HL-60/S4 (cell line): ENCODE data around the gene PLA2G10.
"Not testable (repeated sequence)": the region's sequence is repeated elsewhere in the genome, so short reads cannot be mapped to it uniquely, and the experiment has no call there.

Experiments
- in situ Hi-C: fragments of 300-500 bp; cut with MboI; formaldehyde crosslinking; loops from 2 replicates; pipeline ENCODE4 v1.14.3; 2022; ENCODE audit warnings: low sequenced_read_pairs

The PLA2G10 gene

DNA sequence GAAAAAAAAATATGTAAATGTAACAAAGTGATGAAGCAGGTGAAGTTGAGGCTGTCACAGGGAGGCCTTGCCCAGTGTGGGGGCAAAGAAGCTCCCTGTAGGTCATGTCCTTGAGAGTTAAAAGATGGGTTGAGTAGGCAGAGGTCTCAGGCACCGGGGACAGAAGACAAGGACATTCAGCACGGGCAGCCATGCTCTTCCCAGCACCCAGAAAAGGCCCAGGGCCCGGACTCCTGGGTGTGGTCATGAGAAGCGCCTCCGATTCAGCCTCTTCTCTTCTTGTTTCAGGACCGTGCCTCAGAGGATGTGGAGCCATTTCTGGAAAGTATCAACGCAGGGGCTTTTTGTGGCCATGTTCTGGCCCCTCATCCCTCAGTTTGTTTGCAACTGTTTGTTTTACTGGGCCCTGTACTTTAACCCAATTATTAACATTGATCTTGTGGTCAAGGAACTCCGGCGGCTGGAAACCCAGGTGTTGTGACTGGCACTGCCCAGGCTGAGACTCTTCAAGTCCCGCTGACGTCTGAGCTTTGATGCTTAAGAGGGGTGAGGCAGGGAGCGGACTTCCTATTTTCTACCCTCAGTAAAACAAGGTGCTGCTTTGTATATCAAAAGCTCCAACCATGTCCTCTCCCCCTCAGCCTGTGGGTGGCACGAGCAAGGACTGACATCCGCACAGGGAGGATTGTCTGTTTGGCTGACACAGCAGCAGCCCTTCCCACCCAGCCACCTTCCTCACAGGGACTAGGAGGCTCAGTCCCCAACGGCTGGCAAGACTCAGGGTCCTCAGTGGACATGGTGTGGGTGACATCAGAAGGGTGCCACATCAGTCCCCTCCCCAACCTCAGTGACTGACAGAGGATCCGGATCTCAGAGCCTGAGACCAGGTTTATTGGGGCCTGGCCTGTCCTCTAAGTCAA, 26.5 kb downstream of the PLA2G10 start:
- in situ Hi-C loops: no loop called here

DNA sequence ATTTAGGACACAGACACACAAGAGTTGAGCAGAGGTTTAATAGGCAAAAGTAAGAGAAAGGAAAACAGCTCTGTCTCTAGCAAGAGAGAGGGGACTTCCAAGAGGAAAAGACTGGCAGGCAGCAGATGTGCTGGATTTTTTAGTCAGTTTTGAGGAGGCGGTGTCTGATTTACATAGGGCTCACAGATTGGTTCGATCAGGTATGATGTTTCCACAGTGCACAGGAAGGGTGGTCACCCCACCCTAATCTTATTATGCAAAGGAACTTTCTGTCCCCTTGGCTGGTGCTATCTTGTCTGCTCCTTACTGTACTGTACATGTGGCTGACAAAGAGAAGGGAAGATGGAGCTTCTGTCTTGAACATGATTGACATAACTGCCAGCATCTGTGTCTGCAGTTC, 36.0 kb downstream of the PLA2G10 start:
- in situ Hi-C loops: no loop called here

DNA sequence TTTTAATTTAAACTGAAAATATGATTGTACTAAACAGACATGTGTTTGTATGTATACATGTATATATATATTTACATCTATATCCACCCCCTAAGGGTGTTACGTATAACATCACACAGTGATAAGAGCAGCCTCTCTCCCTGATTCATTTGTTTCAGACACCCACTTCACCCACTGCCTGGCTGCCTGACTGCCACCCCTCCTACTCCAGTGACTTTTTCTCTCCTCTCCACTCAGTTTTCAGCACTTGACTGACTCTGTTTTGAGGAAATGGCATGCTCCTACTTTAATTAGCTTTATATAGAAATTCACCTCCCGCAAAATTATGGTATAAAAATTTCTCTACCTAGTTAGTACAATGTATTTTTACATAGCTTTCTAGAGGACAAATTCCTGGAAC, 41.4 kb downstream of the PLA2G10 start:
- in situ Hi-C loops: no loop called here

DNA sequence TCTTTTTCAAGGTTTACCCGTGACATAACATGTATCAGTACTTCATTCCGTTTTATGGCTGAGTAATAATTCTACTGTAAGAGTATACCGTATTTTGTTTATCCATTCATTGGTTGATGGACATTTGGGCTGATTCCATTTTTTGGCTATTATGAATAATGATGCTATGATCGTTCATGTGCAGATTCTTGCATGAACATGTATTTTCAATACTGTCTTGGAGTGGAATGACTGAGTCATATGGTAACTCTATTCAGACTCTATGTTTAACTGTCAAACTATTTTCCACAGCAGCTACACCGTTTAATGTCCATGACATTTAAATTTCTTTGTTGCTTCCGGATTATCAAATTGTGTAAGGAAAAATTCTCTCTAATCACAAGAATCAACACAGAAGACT, 43.5 kb downstream of the PLA2G10 start:
- in situ Hi-C loops: no loop called here

DNA sequence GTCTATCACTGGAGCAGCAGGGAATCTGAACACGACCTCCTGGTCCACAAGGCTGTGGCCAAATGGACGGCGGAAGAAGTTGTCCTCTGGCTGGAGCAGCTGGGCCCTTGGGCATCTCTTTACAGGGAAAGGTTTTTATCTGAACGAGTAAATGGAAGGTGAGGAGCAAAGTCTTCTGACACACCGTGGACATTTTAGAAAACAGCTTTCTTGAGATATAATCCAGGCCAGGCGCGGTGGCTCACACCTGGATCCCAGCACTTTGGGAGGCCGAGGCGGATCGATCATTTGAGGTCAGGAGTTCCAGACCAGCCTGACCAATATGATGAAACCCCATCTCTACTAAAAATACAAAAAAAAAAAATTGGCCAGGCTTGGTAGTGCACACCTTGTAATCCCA, 44.3 kb downstream of the PLA2G10 start:
- in situ Hi-C loops: no loop called here

DNA sequence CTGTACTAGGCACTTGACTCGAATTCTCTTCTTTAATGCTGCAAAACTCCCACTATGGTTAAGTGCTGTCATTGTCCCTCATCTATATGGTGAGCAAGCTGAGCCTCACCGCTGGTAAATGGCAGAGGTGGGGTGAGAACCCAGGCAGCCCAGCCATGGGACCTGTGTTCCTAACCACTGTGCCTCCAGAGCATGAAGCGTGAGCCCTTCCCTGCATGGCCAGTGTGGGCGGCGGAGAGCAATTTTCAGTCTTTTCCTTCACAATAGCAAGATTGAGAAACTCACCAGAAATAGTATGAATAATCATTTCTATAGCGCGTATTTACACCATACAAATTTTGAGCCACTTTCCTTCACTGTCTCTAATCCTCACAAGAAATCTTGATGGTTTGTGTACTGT, 52.2 kb downstream of the PLA2G10 start:
- in situ Hi-C loops: no loop called here

DNA sequence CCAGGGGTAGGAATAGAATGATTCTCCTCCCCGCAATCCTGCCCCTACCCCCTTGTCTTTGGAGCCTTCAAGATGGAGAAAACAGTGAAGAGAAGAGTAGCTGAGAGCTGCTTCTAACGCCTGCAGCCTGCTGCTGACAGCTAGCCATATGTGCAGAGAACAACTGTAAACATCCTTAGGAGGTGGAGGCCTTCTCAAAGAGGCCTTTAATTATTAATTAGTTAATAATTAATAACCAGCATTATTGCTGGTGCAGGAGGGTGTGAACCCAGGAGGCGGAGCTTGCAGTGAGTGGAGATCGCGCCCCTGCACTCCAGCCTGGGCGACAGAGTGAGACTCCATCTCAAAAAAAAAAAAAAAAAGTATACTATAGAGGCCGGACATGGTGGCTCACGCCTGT, 52.9 kb downstream of the PLA2G10 start:
- in situ Hi-C loops: no loop called here

DNA sequence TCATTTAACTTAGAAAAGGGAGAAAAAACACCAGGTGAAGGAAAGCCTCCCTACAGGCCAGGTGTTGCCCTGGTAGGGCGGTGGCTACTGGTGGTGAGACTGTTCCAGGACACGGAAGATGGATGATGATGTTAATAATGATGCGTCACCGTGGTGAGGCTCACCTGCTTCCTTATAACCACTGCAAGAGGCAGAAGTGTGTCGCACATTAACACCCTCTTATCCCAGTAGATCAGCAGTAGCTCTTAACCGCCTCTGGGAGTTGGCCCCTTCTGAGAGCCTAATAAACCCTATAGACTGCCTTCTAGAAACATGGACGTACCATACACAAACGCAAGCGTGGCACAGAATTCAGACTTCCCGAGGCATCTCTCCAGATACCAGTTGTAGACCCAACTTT, 53.6 kb downstream of the PLA2G10 start:
- in situ Hi-C loops: no loop called here

DNA sequence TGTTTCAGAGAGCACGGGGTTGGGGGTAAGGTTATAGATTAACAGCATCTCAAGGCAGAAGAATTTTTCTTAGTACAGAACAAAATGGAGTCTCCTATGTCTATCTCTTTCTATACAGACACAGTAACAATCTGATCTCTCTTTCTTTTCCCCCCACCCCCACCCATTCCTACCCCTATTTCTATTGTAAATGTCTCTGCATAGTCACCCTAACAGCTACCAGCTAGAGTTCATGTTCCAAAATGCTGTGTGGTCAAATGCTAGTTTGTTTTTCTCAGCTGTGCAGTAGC, 57.2 kb downstream of the PLA2G10 start:
- in situ Hi-C loops: not testable (repeated sequence)

DNA sequence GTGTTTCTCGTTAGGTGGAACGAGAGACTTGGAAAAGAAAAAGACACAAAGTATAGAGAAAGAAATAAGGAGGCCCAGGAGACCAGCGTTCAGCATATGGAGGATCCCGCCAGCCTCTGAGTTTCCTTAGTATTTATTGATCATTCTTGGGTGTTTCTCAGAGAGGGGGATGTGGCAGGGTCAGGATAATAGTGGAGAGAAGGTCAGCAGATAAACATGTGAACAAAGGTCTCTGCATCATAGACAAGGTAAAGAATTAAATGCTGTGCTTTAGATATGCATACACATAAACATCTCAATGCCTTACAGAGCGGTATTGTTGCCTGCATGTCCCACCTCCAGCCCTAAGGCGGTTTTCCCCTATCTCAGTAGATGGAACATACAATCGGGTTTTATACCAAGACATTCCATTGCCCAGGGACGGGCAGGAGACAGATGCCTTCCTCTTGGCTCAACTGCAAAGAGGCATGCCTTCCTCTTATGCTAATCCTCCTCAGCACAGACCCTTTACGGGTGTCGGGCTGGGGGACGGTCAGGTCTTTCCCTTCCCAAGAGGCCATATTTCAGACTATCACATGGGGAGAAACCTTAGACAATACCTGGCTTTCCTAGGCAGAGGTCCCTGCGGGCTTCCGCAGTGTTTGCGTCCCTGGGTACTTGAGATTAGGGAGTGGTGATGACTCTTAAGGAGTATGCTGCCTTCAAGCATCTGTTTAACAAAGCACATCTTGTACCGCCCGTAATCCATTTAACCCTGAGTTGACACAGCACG, 57.7 kb downstream of the PLA2G10 start:
- in situ Hi-C loops: not testable (repeated sequence)

DNA sequence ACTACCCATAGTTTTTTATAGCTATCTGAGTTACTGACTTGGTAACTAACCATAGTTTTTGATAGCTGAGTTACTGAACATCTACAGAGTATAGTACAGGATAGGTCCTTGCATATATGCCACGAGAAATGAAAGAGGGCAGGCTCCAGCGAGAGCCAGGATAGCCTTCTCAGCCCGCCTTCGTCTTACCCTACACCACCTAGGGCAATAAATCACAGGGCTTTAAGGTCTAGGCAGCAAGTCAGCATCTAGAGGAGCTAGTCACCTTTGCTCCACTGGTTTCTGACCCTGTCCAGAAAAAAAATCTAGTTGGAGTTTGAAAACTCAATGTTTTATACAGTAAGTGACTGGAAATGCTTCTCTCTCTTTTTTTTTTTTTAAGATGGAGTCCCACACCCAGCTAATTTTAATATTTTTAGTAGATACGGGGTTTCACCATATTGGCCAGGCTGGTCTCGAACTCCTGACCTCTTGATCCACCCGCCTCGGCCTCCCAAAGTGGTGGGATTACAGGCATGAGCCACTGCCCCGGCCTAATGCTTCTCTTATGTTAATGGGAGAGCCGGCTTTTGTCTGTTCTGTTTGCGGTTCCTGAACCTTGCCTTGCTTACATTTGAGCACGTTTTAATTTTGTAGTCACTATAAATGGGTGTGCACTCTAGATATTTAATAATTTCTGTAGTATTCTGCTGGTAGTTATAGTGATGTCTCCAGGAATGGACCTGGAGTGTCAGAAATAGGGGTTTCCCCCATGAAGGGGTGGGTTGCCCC, 58.5 kb downstream of the PLA2G10 start:
- in situ Hi-C loops: no loop called here

DNA sequence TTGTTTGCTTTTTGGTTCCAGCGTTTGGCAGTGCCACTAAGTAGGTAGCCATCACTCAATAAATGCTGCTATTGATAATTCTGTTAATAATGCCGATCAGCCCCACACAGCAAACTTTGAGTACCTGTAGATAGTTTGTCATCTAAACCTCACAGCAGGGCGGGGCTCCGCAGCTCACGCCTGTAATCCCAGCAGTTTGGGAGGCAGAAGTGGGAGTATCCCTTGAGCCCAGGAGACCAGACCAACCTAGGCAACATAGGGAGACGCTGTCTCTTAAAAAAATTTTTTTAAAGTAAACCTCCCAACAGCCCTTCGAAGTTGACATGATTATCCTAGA, 59.8 kb downstream of the PLA2G10 start:
- in situ Hi-C loops: no loop called here

DNA sequence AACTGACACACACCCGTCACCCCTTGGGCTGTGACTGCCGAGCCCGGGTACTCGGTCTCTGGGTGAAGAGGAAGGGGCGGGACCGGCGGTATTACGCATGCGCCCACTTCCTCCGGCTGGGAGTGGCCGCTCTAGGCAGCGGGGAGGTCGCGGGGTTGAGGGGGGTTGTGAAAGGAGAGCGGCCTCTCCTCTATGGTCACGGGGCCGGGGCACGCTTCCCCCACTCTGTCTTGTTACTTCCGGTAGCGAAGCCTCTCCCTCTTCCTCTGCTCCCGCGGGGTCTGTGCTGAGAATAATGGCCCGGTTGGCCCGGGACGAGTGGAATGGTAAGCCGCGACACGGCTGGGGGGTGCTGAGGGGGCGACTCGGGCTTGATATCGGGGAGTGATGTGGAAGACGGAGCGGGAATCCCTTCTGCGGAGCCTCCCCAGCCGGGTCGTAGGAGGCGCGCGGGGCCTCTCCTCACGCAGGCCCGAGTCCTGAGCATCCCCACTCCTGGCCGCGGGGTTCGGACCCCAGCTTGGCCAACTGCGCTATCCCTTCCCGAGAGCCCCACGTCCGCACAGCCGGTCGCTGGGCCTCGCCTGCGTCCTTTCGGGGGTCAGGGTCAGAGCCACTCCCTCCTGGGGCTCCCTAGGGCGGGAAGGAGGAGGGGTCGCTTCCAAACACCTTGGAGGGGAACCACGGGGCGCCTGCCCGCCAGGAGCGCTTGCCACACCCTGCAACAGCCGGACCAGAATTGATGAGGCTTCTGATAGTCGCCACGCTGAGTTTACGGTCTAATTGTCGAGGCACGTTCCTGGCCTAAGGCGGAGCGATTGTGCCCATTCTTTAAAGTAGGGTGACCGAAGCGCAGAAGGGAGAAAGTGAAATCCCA, 61.2 kb downstream of the PLA2G10 start, which contains the start of gene BFAR:
TSS of gene BFAR (plus strand) at position 259 of the 877 bp plus-strand sequence. CDS start 11,396 bp downstream, outside the sequence.
- in situ Hi-C loops: no loop called here

DNA sequence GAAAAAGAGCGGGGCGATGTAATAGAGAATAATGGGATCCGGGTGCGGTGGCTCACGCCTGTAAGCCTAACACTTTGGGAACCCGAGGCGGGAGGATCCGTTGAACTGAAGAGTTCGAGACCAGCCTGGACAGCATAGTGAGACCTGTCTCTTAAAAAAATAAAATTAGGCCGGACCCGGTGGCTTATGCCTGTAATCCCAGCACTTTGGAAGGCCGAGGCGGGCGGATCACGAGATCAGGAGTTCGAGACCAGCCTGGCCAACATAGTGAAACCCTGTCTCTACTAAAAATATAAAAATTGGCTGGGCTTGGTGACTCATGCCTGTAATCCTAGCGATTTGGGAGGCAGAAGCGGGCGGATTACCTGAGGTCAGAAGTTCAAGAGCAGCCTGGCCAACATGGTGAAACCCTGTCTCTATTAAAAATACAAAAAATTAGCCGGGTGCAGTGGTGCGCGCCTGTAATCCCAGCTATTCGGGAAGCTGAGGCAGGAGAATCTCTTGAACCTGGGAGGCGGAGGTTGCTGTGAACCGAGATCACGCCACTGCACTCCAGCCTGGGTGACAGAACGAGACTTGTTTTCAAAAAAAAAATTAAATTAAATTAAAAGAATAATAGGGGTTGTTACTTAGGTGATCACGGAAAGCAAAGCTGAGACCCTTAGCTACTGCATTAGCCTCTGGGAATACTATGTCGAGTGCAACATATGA, 63.3 kb downstream of the PLA2G10 start:
- in situ Hi-C loops: not testable (repeated sequence)

DNA sequence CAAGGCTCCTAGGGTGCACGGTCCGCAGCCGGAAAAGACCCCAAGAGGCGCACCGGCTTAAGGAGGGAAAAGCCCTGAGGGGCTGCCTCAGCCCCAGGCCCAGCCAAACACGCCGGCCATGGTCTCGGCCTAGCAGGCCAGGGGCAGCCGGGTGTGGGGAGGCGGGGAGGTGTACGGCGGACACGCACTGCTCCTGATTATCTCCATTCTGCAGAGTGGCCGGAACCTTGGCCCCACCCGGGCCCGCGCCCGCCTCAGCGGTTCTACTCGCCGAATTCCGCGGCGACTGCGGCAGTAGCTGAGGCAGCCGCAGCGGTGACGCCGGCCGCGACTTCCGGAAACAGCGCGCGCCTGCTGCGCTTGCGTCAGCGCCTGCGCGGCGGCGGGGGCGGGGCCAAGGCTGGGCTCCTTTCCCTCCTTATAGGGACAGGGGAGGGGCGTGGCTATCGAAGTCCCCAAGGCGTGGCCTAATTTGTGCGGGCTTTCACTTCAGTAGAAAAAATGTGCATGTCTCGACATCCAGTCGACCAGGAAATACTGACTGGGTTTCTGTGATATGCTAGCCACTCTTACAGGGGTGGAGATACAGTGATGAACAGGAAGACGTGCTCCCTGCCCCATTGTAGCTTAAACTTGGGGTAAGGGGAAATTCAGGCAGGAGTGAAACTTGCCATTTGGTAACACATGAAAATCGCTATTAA, 64.0 kb downstream of the PLA2G10 start, which contains the start of gene PARN:
TSS of gene PARN (minus strand) at position 342 of the 701 bp plus-strand sequence. CDS start at position 207, 135 bp downstream.
- in situ Hi-C loops: no loop called here

DNA sequence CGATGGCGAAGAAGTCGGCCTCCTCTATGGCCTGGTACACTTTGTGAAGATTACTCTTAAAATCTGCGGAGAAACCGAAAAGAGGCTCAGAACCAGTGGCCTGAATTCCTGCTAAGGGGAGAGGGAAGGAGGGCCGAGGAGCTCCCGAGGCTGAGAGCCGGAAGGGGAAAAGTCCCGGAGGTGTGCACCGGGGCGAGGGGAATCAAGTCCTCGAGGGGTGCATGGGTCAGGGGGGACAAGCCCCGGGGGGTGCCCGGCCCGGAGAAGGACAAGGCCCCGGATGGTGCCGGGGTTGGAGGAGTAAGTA, 64.5 kb downstream of the PLA2G10 start:
- in situ Hi-C loops: no loop called here

DNA sequence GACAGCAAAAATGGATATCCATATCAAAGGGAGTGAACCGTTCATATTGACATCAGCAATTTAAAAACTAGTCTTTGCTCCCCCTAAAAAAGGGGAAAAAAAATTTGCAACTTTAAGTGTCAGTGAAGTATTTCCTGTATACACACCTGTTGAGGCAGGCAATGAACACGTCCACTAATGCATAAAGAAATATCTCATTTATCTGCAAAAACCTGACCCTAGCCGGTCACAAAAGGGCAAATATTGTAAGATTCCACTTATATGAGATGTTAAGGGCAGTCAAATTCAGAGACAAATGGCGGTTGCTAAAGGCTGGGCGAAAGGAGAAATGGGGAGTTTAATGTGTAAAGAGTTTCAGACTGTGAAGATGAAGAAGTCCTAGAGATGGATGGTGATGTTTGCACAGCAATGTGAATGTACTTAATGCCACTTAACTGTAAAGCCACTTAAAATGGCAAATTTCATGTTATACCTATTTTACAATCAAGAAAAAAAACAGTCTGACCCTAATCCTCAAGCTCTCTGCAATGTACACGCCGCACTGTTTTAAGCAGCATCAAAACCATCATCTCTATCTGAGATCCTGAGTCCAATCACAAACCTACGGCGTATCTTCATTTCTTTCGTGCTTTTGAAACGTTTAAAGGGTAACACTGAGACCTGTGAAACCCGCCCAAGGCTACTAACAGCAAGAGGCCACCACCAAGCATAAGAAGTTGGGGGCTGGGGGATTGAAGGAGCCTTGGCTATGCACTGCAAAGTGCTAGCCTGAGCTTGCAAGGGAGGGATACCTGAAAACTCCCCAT, 65.1 kb downstream of the PLA2G10 start:
- in situ Hi-C loops: no loop called here

DNA sequence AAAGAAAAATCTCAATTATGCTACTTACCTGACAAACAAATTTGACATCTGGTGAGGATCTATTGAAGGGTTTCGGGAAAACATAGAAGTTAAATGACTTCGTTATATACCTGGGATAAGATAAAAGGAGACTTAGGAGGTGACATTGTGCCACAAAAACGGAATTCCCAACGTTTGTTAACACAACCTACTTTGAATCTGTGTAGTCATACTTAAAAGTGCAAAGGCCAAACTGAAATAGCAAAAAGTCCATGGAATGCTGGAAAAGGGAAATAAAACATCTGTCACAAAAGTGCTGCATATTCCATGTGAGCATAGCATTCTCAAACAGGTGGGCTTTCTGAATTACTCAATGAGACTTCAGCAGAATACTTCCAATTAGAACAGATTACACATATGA, 67.0 kb downstream of the PLA2G10 start:
- in situ Hi-C loops: no loop called here
